ENCODE results near the gene NPRL2.

DNA sequence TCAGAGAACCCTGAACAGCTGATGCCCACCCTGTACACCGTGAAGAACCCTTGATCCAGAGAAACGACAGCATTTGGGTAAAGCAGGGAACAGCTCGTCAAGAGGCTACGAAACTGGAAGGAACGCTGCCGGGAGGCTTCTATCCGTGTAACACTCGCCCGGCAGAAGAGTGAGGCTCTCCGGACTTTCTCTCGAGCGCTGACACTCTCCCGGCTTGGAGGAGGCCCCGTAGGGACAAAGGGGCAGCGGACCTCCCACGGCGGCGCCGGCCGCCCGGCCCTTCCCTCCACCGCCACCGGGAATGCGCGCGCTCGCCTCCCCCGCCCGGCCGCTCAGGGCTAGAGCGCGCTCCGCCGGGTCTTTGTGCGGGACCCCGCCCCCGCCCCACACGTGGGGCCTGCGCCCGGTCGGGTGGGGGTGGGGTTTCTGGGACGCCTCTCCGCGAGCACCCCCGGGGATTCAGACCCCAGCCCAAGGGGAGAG lies 29.7 kb downstream of the NPRL2 start:
- TF ChIP-seq, protein P1, sequence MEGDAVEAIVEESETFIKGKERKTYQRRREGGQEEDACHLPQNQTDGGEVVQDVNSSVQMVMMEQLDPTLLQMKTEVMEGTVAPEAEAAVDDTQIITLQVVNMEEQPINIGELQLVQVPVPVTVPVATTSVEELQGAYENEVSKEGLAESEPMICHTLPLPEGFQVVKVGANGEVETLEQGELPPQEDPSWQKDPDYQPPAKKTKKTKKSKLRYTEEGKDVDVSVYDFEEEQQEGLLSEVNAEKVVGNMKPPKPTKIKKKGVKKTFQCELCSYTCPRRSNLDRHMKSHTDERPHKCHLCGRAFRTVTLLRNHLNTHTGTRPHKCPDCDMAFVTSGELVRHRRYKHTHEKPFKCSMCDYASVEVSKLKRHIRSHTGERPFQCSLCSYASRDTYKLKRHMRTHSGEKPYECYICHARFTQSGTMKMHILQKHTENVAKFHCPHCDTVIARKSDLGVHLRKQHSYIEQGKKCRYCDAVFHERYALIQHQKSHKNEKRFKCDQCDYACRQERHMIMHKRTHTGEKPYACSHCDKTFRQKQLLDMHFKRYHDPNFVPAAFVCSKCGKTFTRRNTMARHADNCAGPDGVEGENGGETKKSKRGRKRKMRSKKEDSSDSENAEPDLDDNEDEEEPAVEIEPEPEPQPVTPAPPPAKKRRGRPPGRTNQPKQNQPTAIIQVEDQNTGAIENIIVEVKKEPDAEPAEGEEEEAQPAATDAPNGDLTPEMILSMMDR (IDR thresholded peaks at IDR 0.05; ENCODE audit: low read length) = no peak
- no peak for TF ChIP-seq EZH2 (IDR thresholded peaks at IDR 0.05; ENCODE audit: borderline replicate concordance, low read length)

Measured in OCI-LY1 (cell line).